Metanephros (tissue), 1 donor: ENCODE data around the gene CMTR1. TPM values are rescaled to one million over a fixed set of nuclear protein-coding genes. Genes with fewer than 3 reads are reported as not detected.

Source experiments
- total RNA-seq: library from RNA; depleted of rRNA; stranded (reverse); fragments of >200 nt; gene quantifications from one replicate; pipeline ENCODE4 v1.2.3, GENCODE V29; 2014

The CMTR1 gene
- 38.1 TPM for total RNA-seq

GRCh38 chr6:37432916-37433656, at the start of gene CMTR1:
TSS of gene CMTR1 (plus strand) at chr6:37433221. CDS start at chr6:37435630, 2,409 bp downstream.

GRCh38 chr6:37499433-37500293, 66.6 kb downstream of the CMTR1 start, which contains the start of gene CCDC167:
TSS of gene CCDC167 (minus strand) at chr6:37499893. CDS start at chr6:37499863, 30 bp downstream.

Other genes starting within 250 kb of the CMTR1 start
- 9.7 TPM for gene TBC1D22B, start 175.4 kb upstream of the CMTR1 start, total RNA-seq
- 1.4 TPM for gene TMEM217, start 175.1 kb upstream of the CMTR1 start, total RNA-seq
- gene RNF8, start 79.2 kb upstream of the CMTR1 start, total RNA-seq = 15.6 TPM
- 14.3 TPM for gene CCDC167, start 66.7 kb downstream of the CMTR1 start, total RNA-seq